HG03378 (cell line): ENCODE measurements around the gene PRKAA1.

Experiments
- ATAC-seq: cut with Tn5 transposase; IDR thresholded peaks from one replicate; pipeline ENCODE4 v1.9.1; 2021; ENCODE audit warnings: mild to moderate bottlenecking, moderate library complexity; ENCODE audit not compliant: unreplicated experiment

Gene PRKAA1

DNA sequence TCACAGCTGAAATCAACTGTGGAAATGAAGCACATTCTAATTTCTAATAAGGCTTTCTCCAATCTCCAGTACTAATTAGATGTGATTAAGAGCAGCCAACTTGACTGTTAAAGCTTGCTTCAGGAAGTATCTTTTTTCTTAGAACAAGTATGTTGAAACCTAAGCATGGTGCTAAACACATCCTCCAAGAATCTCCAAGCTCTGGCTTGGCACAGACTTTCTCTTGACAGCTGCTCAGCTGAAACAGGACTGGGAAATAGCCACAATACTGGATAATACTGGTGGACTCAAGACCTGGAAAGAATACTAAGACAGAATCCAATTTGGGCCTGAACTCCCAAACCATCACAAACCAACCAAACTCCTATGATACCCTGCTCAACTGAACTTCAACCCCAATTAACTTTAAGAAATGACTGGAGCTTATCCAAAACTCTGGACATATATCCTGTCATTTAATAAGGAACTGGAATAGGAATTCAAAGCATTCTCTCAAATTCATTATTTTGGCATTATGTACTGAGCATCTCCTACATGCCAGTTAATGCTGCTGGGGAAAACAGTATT is 16.2 kb downstream of the PRKAA1 start:
- no peak for ATAC-seq

DNA sequence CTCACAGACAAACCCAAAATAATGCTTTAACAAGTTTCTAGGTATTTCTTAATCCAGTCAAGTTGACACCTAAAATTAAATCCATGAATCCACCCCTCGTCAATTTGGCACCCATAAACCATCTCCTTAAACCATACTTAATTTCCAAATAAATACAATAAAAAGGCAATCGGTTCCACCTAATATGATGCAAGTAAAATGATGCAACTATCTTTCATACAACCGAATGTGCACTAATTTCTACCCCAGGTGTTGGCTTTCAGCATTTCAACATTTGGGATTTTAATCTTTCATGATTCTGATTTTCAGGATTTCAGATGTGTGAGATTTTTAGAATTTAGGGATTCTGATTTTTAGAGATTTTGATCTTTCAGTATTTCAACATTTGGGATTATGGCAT is 17.3 kb downstream of the PRKAA1 start:
- ATAC-seq = no peak

- no peak for ATAC-seq
Measured at GRCh38 chr5:40780199-40780598, 18.0 kb downstream of the PRKAA1 start.

- ATAC-seq = no peak
Measured at GRCh38 chr5:40779561-40779960, 18.6 kb downstream of the PRKAA1 start.

- no peak for ATAC-seq
Measured at GRCh38 chr5:40778133-40778532, 20.0 kb downstream of the PRKAA1 start.

GRCh38 chr5:40776658-40776977 is 21.6 kb downstream of the PRKAA1 start:
- ATAC-seq = no peak

GRCh38 chr5:40775846-40776657 is 22.1 kb downstream of the PRKAA1 start:
- ATAC-seq = no peak

DNA sequence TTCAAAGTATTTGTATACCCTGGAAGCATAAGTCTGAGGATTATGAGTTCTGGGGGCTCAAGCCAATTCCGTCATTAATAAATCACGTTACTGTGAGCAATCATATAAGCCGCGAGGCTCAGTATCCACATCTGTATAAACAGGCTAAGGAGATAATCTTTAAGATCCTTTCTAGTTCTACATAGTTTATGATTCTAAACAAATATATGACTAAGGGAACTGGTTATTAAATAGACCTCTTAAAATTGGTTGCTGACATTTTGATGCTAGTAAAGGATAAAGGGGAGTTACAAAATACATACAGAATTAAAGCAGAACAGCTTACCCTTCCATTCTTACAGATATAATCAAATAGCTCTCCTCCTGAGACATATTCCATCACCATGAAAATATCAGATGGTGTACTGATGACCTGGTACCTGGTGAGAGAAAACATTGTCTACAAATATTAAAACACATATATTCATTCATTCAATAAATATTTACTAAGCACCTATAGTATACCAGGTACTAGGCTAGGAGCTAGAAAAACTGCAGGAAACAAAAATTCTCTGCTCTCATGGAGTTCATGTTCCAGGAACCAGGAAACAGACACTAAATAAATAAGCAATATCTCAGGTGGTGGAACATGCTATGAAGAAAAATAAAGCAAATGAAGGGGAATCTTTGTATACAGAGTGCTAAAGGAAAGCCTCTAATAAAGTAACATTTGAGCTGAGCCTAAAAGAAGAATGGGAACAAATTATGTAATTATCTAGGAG is 22.9 kb downstream of the PRKAA1 start:
- no peak for ATAC-seq

DNA sequence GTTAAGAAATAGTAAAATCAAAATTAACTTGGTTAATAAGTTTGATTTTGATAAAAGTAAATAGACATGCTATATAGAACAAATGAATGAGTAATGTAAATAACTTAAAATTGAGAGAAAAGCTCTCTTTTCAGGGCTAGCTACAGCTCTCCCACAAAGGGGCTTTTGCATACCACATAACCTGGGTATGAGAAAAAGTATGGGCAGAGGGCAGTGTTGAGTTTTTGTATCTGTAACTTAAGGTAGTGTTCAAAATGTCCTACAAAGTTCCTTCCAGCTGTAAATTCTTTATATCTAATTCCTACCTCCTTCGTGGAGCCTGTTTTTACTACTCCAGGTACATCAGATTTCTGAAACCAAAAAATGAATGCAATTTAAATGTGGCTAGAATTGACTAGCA is 23.6 kb downstream of the PRKAA1 start:
- no peak for ATAC-seq

DNA sequence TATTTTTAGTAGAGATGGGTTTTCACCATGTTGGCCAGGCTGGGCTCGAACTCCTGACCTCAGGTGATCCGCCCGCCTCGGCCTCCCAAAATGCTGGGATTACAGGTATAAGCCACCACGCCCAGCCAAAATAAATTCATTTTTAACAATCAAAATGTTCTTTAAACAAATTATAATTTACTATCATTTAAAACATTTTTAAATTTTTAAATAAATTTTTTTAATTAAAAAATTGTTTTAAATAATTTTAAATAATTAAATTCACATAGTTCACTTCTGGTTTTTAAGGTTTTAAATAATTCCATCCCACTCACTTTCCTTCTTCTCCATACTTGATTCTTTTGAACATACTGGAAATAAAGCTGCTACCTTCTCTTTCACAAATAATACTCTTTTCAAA is 27.4 kb downstream of the PRKAA1 start:
- ATAC-seq = no peak

DNA sequence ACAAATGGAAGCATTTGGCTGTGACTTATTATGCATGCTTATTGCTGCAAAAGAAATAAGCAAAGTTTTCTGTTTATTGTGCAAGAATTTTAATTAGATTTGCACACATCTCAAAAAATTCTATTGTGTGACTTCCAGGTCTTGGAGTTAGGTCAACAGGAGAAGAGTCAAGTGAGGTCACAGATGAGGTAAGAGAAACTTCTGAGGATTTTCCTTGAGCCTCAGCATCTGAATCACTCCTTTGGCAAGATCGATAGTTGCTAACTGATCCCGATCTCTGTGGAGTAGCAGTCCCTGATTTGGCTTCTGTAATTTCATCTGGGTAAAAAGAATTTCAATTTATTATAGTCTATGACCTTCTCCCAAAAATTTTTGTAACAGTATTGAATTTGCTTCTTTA is 35.5 kb downstream of the PRKAA1 start:
- no peak for ATAC-seq

- no peak for ATAC-seq
Measured at GRCh38 chr5:40757400-40757799, 40.8 kb downstream of the PRKAA1 start.

- ATAC-seq = peak; percentile 78
Measured at GRCh38 chr5:40755407-40756365, 42.5 kb downstream of the PRKAA1 start, which contains the start of gene TTC33. Gene TTC33 (minus strand): TSS chr5:40755961. CDS start chr5:40747018, 8,943 bp downstream.

- peak; percentile 84 for ATAC-seq
Measured at GRCh38 chr5:40755093-40755406, 43.1 kb downstream of the PRKAA1 start.

DNA sequence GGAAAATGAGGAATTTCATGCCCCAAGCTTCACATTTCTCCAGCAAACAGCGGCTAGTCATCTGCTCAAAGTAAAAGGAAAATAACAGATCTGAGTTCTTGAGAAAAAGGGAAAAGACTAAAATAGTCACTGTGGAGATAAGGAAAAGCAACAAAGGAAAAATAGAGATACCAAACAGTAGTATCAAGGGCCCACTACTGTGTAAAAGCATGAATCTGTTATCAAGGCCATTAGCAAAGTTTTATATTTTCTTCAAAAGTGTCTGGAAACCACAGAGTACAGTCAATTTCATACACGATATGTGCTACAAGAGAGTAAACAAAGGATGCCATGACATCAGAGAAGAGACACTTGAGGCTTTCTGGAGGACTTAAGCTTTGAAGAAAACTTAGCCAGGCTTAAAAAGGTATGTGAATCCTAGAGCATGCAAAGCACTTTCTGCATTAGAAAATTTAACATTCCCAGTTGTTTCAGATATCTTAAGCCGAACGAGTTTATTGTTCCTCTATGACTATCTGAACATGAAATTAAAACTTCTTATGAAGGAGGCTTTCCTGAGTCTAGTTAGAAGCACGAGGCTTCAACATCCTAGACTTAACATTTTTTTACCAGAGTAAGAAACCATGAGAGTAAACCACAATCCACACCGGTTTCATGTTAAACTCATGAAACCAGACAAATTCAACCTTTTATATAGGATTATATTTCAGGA is 43.6 kb downstream of the PRKAA1 start:
- ATAC-seq = peak; percentile 31

DNA sequence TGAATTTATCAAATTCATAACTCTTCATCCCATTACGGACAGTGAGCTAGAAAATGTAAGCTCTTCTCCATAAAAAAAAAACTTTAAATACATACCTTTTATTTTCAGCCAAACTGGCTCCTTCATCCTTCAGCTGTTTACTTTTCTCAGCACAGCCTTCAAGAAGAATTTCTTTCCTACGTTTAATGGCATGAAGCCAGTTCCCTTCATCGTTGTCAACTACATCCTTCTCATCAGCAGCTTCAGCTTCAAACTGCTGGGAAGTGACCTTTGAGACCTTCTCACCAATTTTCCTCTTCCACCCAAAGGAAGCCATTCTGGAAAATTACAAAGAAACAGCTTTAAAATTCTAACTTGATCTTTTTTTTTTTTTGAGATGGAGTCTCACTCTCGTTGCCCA is 51.5 kb downstream of the PRKAA1 start:
- ATAC-seq = no peak

- no peak for ATAC-seq
Measured at GRCh38 chr5:40743771-40744170, 54.4 kb downstream of the PRKAA1 start.

- ATAC-seq = no peak
Measured at GRCh38 chr5:40738502-40738901, 59.7 kb downstream of the PRKAA1 start.

GRCh38 chr5:40736103-40736875 is 61.9 kb downstream of the PRKAA1 start:
- peak; percentile 74 for ATAC-seq

DNA sequence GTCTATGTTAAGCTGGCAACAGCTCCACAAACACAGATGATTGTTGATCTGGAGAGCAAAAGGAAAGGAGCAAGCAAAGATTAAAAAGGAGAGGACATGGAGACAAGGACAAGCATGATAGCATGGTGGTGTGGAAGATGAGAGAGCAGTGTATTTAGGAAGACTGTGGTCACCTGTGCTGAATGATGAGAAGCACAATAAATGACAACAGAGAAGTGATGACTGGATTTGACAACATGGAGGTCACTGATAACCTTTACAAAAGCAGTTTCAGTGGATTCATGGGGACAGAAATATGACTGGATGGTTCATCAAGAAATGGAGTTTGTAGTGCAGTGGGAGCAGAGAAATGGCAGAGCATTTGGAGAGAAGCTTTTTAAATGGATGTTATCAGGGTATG is 62.6 kb downstream of the PRKAA1 start:
- ATAC-seq = no peak
